Mammary epithelial cell (primary cell): ENCODE measurements around the gene EEF2KMT.
"Not testable (repeated sequence)": the region's sequence is repeated elsewhere in the genome, so short reads cannot be mapped to it uniquely, and the experiment has no call there.

Source experiments
- EZH2 ChIP-seq: IDR thresholded peaks from 2 replicates; pipeline ENCODE4 v1.6.1; 2012; ENCODE audit warnings: low read length, inconsistent platforms, borderline replicate concordance
- TF ChIP-seq, protein P1 (sequence below), 2 donors: IDR thresholded peaks in 1 of 2; conservative IDR thresholded peaks in 1 of 2; 2 replicates each; pipeline ENCODE4 v1.5.1; 2011 to 2012; ENCODE audit warnings: inconsistent platforms in 2 of 2, low read length in 2 of 2, mild to moderate bottlenecking in 2 of 2, control low read depth in 1 of 2, low read depth in 1 of 2; ENCODE audit not compliant: insufficient read depth in 1 of 2; ENCODE audit errors: extremely low read depth in 1 of 2

DNA sequence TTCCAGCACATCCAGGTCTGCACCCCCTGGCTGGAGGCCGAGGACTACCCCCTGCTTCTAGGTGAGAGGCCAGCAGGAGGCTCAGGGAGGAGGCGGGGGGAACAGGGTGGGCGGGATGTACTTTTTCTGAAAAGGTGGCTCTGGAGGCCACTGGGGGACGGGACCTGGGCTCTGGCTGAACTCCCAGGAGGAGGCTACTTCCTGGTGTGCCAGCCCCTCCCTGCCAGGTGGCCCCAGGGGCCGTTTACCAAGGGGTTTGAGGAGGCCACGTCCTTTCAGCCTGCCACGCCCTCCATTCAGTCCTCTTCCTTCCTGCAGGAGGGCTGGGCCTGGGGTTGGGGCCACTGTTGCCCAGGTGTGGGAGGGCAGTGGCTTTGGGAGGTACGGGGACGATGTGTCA is 16.6 kb downstream of the EEF2KMT start:
- TF ChIP-seq, protein P1, sequence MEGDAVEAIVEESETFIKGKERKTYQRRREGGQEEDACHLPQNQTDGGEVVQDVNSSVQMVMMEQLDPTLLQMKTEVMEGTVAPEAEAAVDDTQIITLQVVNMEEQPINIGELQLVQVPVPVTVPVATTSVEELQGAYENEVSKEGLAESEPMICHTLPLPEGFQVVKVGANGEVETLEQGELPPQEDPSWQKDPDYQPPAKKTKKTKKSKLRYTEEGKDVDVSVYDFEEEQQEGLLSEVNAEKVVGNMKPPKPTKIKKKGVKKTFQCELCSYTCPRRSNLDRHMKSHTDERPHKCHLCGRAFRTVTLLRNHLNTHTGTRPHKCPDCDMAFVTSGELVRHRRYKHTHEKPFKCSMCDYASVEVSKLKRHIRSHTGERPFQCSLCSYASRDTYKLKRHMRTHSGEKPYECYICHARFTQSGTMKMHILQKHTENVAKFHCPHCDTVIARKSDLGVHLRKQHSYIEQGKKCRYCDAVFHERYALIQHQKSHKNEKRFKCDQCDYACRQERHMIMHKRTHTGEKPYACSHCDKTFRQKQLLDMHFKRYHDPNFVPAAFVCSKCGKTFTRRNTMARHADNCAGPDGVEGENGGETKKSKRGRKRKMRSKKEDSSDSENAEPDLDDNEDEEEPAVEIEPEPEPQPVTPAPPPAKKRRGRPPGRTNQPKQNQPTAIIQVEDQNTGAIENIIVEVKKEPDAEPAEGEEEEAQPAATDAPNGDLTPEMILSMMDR (conservative IDR thresholded peaks at IDR 0.05 in 1 of 2, IDR thresholded peaks at IDR 0.05 in 1 of 2; ENCODE audit: extremely low read depth in 1 of 2, insufficient read depth in 1 of 2, low read depth in 1 of 2, low read length in 2 of 2), result not testable (repeated sequence)
- TF ChIP-seq EZH2, result not testable (repeated sequence)
